HepG2 (cell line): Measurements from ENCODE around the gene PIBF1. TPM values are rescaled to one million over a fixed set of nuclear protein-coding genes. Genes with fewer than 3 reads are reported as not detected.

ENCODE experiments used
- BCL6 ChIP-seq: IDR thresholded peaks from 2 replicates; pipeline ENCODE4 v1.6.1; 2016; ENCODE audit warnings: missing genetic modification reagents, missing compliant biosample characterization
- BRD4 ChIP-seq: sonication (generic); formaldehyde crosslinking; IDR thresholded peaks from 2 replicates; pipeline ENCODE4 v1.4.0; 2020; ENCODE audit warnings: missing genetic modification reagents
- CENPT ChIP-seq: sonication (generic); formaldehyde crosslinking; IDR thresholded peaks from 2 replicates; pipeline ENCODE4 v1.8.0; 2022; ENCODE audit warnings: low read depth, mild to moderate bottlenecking, moderate library complexity, missing genetic modification reagents
- HMGXB4 ChIP-seq, 2 experiments: sonication (generic) in 1 of 2; formaldehyde crosslinking in 1 of 2; IDR thresholded peaks; 2 replicates each; pipeline versions ENCODE4 v1.4.0 to v1.6.1; 2018 to 2020; ENCODE audit warnings: missing genetic modification reagents in 2 of 2, borderline replicate concordance in 1 of 2, low read depth in 1 of 2, mild to moderate bottlenecking in 1 of 2, missing biosample characterization in 1 of 2
- LCORL ChIP-seq, 2 experiments: fragments of 450-650 bp in 1 of 2; sonication (generic) in 1 of 2; formaldehyde crosslinking in 1 of 2; IDR thresholded peaks; 2 replicates each; pipeline versions ENCODE4 v1.5.0 to v1.6.1; 2017 to 2020; ENCODE audit warnings: antibody characterized with exemption in 1 of 2, missing genetic modification reagents in 1 of 2
- MBD4 ChIP-seq: IDR thresholded peaks from 2 replicates; pipeline ENCODE4 v1.6.1; 2012; ENCODE audit warnings: low read length, inconsistent platforms, borderline replicate concordance
- MTF1 ChIP-seq: sonication (generic); formaldehyde crosslinking; IDR thresholded peaks from 2 replicates; pipeline ENCODE4 v1.5.0; 2020; ENCODE audit warnings: missing genetic modification reagents
- SAFB2 ChIP-seq: sonication (generic); formaldehyde crosslinking; IDR thresholded peaks from 2 replicates; pipeline ENCODE4 v1.5.1; 2020; ENCODE audit warnings: missing genetic modification reagents, low read depth, mild to moderate bottlenecking, borderline replicate concordance
- ZBTB42 ChIP-seq: sonication (generic); formaldehyde crosslinking; IDR thresholded peaks from 2 replicates; pipeline ENCODE4 v1.5.0; 2020; ENCODE audit warnings: mild to moderate bottlenecking, missing genetic modification reagents
- ZEB1 ChIP-seq: IDR thresholded peaks from 2 replicates; pipeline ENCODE4 v1.6.1; 2012; ENCODE audit warnings: mild to moderate bottlenecking, low read depth, inconsistent platforms; ENCODE audit not compliant: insufficient replicate concordance
- ZGPAT ChIP-seq: IDR thresholded peaks from 2 replicates; pipeline ENCODE4 v1.6.1; 2016; ENCODE audit warnings: mild to moderate bottlenecking
- ZNF253 ChIP-seq: sonication (generic); formaldehyde crosslinking; IDR thresholded peaks from 2 replicates; pipeline ENCODE4 v1.8.0; 2022; ENCODE audit warnings: mild to moderate bottlenecking, missing genetic modification reagents, borderline replicate concordance
- ZNF609 ChIP-seq: sonication (generic); formaldehyde crosslinking; IDR thresholded peaks from 2 replicates; pipeline ENCODE4 v1.4.0; 2020; ENCODE audit warnings: mild to moderate bottlenecking, missing genetic modification reagents, borderline replicate concordance
- ZNF670 ChIP-seq: sonication (generic); formaldehyde crosslinking; IDR thresholded peaks from 2 replicates; pipeline ENCODE4 v1.8.0; 2022; ENCODE audit warnings: mild to moderate bottlenecking, missing genetic modification reagents, borderline replicate concordance
- polyA plus RNA-seq, 8 experiments: library from polyadenylated mRNA; depleted of rRNA in 3 of 8; stranded (reverse) in 7 of 8; unstranded in 1 of 8; fragments of >200 nt; fragmentation: Illumina TruSeq in 4 of 8; extraction: Trizol in 4 of 8; gene quantifications; 2 replicates each; pipeline versions ENCODE4 v1.2.1 to v1.2.3, GENCODE V29; 2011 to 2016; ENCODE audit warnings: low read depth in 4 of 8, missing spikeins in 1 of 8, mixed read lengths in 1 of 8; ENCODE audit not compliant: insufficient read depth in 1 of 8
- total RNA-seq, 5 experiments: library from RNA; depleted of rRNA; stranded (reverse); fragments of >200 nt; fragmentation: Illumina TruSeq; extraction: Trizol; gene quantifications; 2 replicates each; pipeline ENCODE4 v1.2.3, GENCODE V29; 2016; ENCODE audit warnings: low read depth in 1 of 5
- TF ChIP-seq, protein P1 (sequence below): sonication (generic); formaldehyde crosslinking; IDR thresholded peaks from 2 replicates; pipeline ENCODE4 v1.5.0; 2020; ENCODE audit warnings: missing genetic modification reagents, mild to moderate bottlenecking, borderline replicate concordance
- TF ChIP-seq, protein P2 (sequence below): sonication (generic); formaldehyde crosslinking; IDR thresholded peaks from 2 replicates; pipeline ENCODE4 v1.4.0; 2020; ENCODE audit warnings: missing genetic modification reagents, low read depth, mild to moderate bottlenecking, borderline replicate concordance

PIBF1 gene
- total and polyA plus RNA-seq, 2 of the 13 experiments (the other 11 are each of a cell fraction or from before 2014, with no cell fraction given) = 4.2 to 15.8 TPM

DNA sequence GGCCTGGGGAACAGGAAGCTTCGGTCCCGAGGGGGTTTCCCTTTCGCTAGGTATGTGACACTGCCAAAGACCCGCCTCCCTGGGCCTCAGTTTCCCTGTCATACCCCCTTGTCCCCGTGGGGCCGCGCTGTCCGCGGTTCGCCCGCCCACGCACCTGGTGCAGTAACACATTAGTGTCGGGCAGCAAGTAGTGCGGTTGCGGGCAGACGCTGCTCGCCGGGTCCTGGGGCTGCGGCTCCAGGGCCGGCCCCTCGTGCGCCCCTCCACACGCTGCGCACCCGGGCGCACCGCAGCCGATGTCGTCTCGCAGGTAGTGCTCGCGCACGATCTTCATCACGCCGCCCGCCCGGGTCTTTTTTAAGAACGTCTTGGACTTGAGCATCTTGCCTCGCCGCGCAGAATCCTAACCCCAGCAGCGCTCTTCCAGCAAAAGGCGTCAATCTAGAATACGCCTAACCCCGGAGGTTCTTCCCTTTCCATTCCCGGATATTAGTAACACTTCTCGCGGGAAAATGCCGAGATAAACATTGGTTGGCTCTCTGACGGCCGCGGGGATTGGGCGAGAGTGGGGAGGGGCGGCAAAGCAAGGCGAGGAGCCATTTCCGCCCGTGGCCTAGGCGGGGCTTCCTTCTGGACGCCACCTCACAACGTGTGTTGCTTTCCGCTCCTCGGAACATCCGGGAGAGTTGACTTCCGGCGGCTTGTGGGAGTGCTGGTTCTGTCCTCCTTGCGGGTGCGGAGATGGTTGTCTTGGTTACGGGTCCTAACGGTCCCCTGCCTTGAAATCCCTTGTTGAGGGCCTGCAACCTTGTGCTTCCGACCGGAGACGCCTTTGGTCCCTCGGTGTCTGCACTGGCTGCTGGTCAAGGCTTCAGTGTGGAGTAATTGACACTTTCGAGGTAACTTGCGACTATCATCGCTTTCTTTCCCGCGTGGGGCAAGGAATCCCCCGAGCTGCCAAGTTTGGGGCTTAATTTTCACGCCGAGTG, at the start of gene PIBF1, which contains the start of gene DIS3 (continued):
- TF ChIP-seq ZNF609 (peak; percentile 32; the same call in 1 of the 2 replicates), ZEB1 (no peak), MBD4 (no peak), MTF1 (CRISPR knock-in tag) (no peak), SAFB2 (no peak; the same call in 1 of the 2 replicates), HMGXB4 (CRISPR knock-in tag; IDR thresholded peaks at IDR 0.05; ENCODE audit: borderline replicate concordance in 1 of 2, low read depth in 1 of 2) (peak; percentile 50 to 70), ZNF253 (CRISPR knock-in tag) (no peak), ZBTB42 (CRISPR knock-in tag) (peak; percentile 84), ZGPAT (CRISPR knock-in tag) (peak; percentile 75), BCL6 (CRISPR knock-in tag) (peak; percentile 6; the same call in 1 of the 2 replicates), LCORL (IDR thresholded peaks at IDR 0.05) (no peak), LCORL (CRISPR knock-in tag; IDR thresholded peaks at IDR 0.05) (no peak; the same call in 1 of the 2 replicates), CENPT (CRISPR knock-in tag) (no peak), BRD4 (CRISPR knock-in tag) (peak; percentile 58; the same call in 1 of the 2 replicates), ZNF670 (CRISPR knock-in tag) (0 out of 2 replicates have a peak, but pooled peaks have one; percentile 21)
- TF ChIP-seq, protein P1, sequence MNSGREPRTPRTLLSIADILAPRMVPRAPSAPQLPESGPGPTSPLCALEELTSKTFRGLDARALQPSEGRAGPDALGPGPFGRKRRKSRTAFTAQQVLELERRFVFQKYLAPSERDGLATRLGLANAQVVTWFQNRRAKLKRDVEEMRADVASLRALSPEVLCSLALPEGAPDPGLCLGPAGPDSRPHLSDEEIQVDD (CRISPR knock-in tag) = no peak
- TF ChIP-seq, protein P2, sequence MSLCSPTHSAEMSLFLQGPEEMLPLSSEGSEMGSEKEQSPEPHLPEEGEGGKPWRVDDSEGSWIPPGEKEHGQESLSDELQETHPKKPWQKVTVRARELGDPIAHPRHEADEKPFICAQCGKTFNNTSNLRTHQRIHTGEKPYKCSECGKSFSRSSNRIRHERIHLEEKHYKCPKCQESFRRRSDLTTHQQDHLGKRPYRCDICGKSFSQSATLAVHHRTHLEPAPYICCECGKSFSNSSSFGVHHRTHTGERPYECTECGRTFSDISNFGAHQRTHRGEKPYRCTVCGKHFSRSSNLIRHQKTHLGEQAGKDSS = peak; percentile 56; the same call in 1 of the 2 replicates
